Cardiac fibroblast (primary cell): ENCODE results near the gene DCC.

Experiments used
- DNase-seq, 2 donors: peaks; one replicate each; pipeline versions ENCODE4 v3.0.0 to v3.0.0-alpha.2; 2010; ENCODE audit warnings: low read depth in 2 of 2
- H3K4me3 ChIP-seq, 2 donors: replicated peaks in 1 of 2; 1 replicate in 1 of 2; 2 replicates in 1 of 2; pipeline ENCODE4 v1.5.1; 2011; ENCODE audit warnings: low read depth in 2 of 2, low read length in 2 of 2, mild to moderate bottlenecking in 2 of 2, moderate library complexity in 1 of 2
- CTCF ChIP-seq: IDR thresholded peaks from one replicate; pipeline ENCODE4 v1.5.1; 2011; ENCODE audit warnings: low read depth, mild to moderate bottlenecking, low read length, inconsistent platforms

Gene DCC

GRCh38 chr18:52815651-52816050 lies 475.7 kb downstream of the DCC start:
- no peak for DNase-seq
- TF ChIP-seq CTCF: no peak
- no peak overlapping the region for H3K4me3 ChIP-seq

- DNase-seq: no peak
- H3K4me3 ChIP-seq: no peak overlapping the region
- TF ChIP-seq CTCF: no peak
Observed at GRCh38 chr18:52816121-52816520, 476.1 kb downstream of the DCC start.

- no peak for TF ChIP-seq CTCF
- no peak overlapping the region for H3K4me3 ChIP-seq
- no peak for DNase-seq
Observed at GRCh38 chr18:52822160-52822559, 482.2 kb downstream of the DCC start.

- no peak for DNase-seq
- TF ChIP-seq CTCF: no peak
Observed at GRCh38 chr18:52824126-52824525, 484.1 kb downstream of the DCC start.

GRCh38 chr18:52826994-52827393 lies 487.0 kb downstream of the DCC start:
- no peak overlapping the region for H3K4me3 ChIP-seq
- no peak for TF ChIP-seq CTCF
- no peak for DNase-seq

More at GRCh38 chr18:52824126-52824525, 484.1 kb downstream of the DCC start:
- H3K4me3 ChIP-seq: no peak overlapping the region

- no peak overlapping the region for H3K4me3 ChIP-seq
- no peak for DNase-seq
- no peak for TF ChIP-seq CTCF
Observed at GRCh38 chr18:52829320-52829719, 489.3 kb downstream of the DCC start.

- no peak for TF ChIP-seq CTCF
- no peak for DNase-seq
- H3K4me3 ChIP-seq: no peak overlapping the region
Observed at GRCh38 chr18:52829876-52830405, 489.9 kb downstream of the DCC start.
